K562 (cell line): ENCODE results near the gene MMP7. TPM values are rescaled to one million over a fixed set of nuclear protein-coding genes. Genes with fewer than 3 reads are reported as not detected.

Source experiments
- ATAC-seq: fragments of 200-7000 bp; cut with Tn5 transposase; 3 replicates; pipeline ENCODE4 v1.9.1; 2020; ENCODE audit warnings: moderate library complexity
- BruUV-seq: library from RNA; stranded (reverse); fragments of 400-500 nt; replicated peaks from 2 replicates; lab custom pipeline; 2021; lab: Mats Ljungman, UMichigan
- CTCF ChIA-PET: fragments of 300-600 bp; formaldehyde crosslinking; extraction: SDS; loops from one replicate; lab custom pipeline; 2021; ENCODE audit warnings: low intra/inter-chr PET ratio; lab: Yijun Ruan, JAX
- POLR2A ChIA-PET: fragments of 300-600, 350-650 bp; sonication (Branson Sonifier 250); formaldehyde crosslinking; extraction: SDS; loops from one replicate; lab custom pipeline; 2021; ENCODE audit warnings: antibody characterized with exemption, inconsistent platforms; lab: Yijun Ruan, JAX
- DNase-seq, 4 experiments: peaks; one replicate each; pipeline versions ENCODE4 v3.0.0 to v3.0.0-alpha.2; 2011 to 2018; ENCODE audit warnings: low spot score in 3 of 4, mixed read lengths in 3 of 4; ENCODE audit errors: extremely low read depth in 1 of 4
- FAIRE-seq: peaks from 2 replicates; lab custom pipeline; 2011; peaks lifted over from hg19 to GRCh38; lab: Jason Lieb, UNC
- H2AFZ ChIP-seq: 2 replicates; pipeline ENCODE4 v1.6.0; 2011; ENCODE audit warnings: low read depth, low read length, control low read depth, inconsistent platforms
- H3K27ac ChIP-seq: fragments of 200-600 bp; 3 replicates; pipeline ENCODE4 v1.8.0; 2011; ENCODE audit warnings: low read depth, mild to moderate bottlenecking, control low read depth, inconsistent platforms, low read length, moderate library complexity, mixed read lengths; ENCODE audit errors: extremely low read depth
- H3K27me3 ChIP-seq, 2 experiments: fragments of 300-600 bp in 1 of 2; 2 replicates in 1 of 2; 3 replicates in 1 of 2; pipeline versions ENCODE4 v1.6.0 to v1.8.0; 2011; ENCODE audit warnings: inconsistent platforms in 2 of 2, low read length in 2 of 2, mild to moderate bottlenecking in 1 of 2, mixed read lengths in 1 of 2, moderate library complexity in 1 of 2; ENCODE audit not compliant: control insufficient read depth in 2 of 2, insufficient read depth in 2 of 2
- H3K36me3 ChIP-seq: fragments of 300-600 bp; 3 replicates; pipeline ENCODE4 v1.8.0; 2011; ENCODE audit warnings: mild to moderate bottlenecking, low read length, inconsistent platforms; ENCODE audit not compliant: control insufficient read depth, insufficient read depth
- H3K4me1 ChIP-seq, 2 experiments: fragments of 200-600 bp in 1 of 2; replicated peaks in 1 of 2; 2 replicates in 1 of 2; 3 replicates in 1 of 2; pipeline versions ENCODE4 v1.5.1 to v1.8.0; 2011; ENCODE audit warnings: inconsistent platforms in 2 of 2, low read length in 2 of 2, mild to moderate bottlenecking in 1 of 2, mixed read lengths in 1 of 2, moderate library complexity in 1 of 2; ENCODE audit not compliant: control insufficient read depth in 2 of 2, insufficient read depth in 2 of 2
- H3K4me2 ChIP-seq: 2 replicates; pipeline ENCODE4 v1.6.1; 2011; ENCODE audit warnings: low read length, control low read depth, inconsistent platforms, mixed read lengths; ENCODE audit not compliant: insufficient read depth
- H3K4me3 ChIP-seq: fragments of 200-600 bp; sonication (generic), shearing (Covaris generic); 2 replicates; pipeline ENCODE4 v1.5.1; 2016; ENCODE audit warnings: control low read depth, inconsistent platforms
- H3K79me2 ChIP-seq: fragments of 200-600 bp; 3 replicates; pipeline ENCODE4 v1.8.0; 2011; ENCODE audit warnings: low read length, inconsistent platforms; ENCODE audit not compliant: control insufficient read depth, insufficient read depth
- H3K9ac ChIP-seq, 2 experiments: 2 replicates each; pipeline versions ENCODE4 v1.6.0 to v1.6.1; 2011; ENCODE audit warnings: low read depth in 2 of 2, low read length in 2 of 2, control low read depth in 1 of 2, inconsistent platforms in 1 of 2, mild to moderate bottlenecking in 1 of 2, mixed read lengths in 1 of 2; ENCODE audit not compliant: insufficient read depth in 1 of 2
- H3K9me1 ChIP-seq: one replicate; pipeline ENCODE4 v1.6.0; 2011; ENCODE audit warnings: inconsistent platforms, mild to moderate bottlenecking, low read length, moderate library complexity; ENCODE audit not compliant: control insufficient read depth, insufficient read depth
- H3K9me3 ChIP-seq: replicated peaks from 2 replicates; pipeline ENCODE4 v1.5.1; 2011; ENCODE audit warnings: low read depth, low read length, inconsistent platforms; ENCODE audit not compliant: control insufficient read depth, insufficient read depth
- H4K20me1 ChIP-seq: replicated peaks from 2 replicates; pipeline ENCODE4 v1.6.1; 2011; ENCODE audit warnings: low read length, inconsistent platforms, mixed read lengths; ENCODE audit not compliant: control insufficient read depth, insufficient read depth
- CLOCK ChIP-seq: fragments of 250-450 bp; sonication (Bioruptor Pico); IDR thresholded peaks from 2 replicates; pipeline ENCODE4 v1.4.0; 2020; ENCODE audit warnings: mild to moderate bottlenecking, moderate library complexity, borderline replicate concordance
- CXXC5 ChIP-seq: fragments of 250-450 bp; sonication (Bioruptor Pico); IDR thresholded peaks from 2 replicates; pipeline ENCODE4 v1.8.0; 2022; ENCODE audit warnings: inconsistent platforms, mild to moderate bottlenecking, moderate library complexity
- GTF2F1 ChIP-seq: IDR thresholded peaks from 2 replicates; pipeline ENCODE4 v1.6.1; 2011; ENCODE audit warnings: low read depth, low read length, improper control_type of control experiment
- HOMEZ ChIP-seq: fragments of 250-450 bp; sonication (Bioruptor Pico); IDR thresholded peaks from 2 replicates; pipeline ENCODE4 v1.4.0; 2020; ENCODE audit warnings: mild to moderate bottlenecking, moderate library complexity
- NR2C2 ChIP-seq, 2 experiments: fragments of 200-800 bp in 1 of 2; sonication (Bioruptor generic) in 1 of 2; sonication (generic) in 1 of 2; formaldehyde crosslinking in 1 of 2; IDR thresholded peaks; 2 replicates each; pipeline versions ENCODE4 v1.6.1 to v1.8.0; 2016 to 2022; ENCODE audit warnings: mild to moderate bottlenecking in 1 of 2, missing compliant biosample characterization in 1 of 2, missing genetic modification characterization in 1 of 2, missing genetic modification reagents in 1 of 2
- RFX5 ChIP-seq: IDR thresholded peaks from 2 replicates; pipeline ENCODE4 v1.6.1; 2011; ENCODE audit warnings: low read depth, mild to moderate bottlenecking, improper control_type of control experiment, low read length
- SREBF1 ChIP-seq: fragments of 150-350 bp; IDR thresholded peaks from 2 replicates; pipeline ENCODE4 v1.6.1; 2014; ENCODE audit warnings: antibody characterized with exemption, low read depth, low read length, borderline replicate concordance
- ZNF263 ChIP-seq: sonication (generic); formaldehyde crosslinking; IDR thresholded peaks from 2 replicates; pipeline ENCODE4 v1.8.0; 2022; ENCODE audit warnings: mild to moderate bottlenecking, missing genetic modification reagents, borderline replicate concordance
- ZNF395 ChIP-seq: fragments of 200-800 bp; sonication (Bioruptor generic); IDR thresholded peaks from 2 replicates; pipeline ENCODE4 v1.6.1; 2017; ENCODE audit warnings: missing genetic modification characterization, missing compliant biosample characterization
- ZNF77 ChIP-seq: fragments of 250-450 bp; sonication (Bioruptor Pico); IDR thresholded peaks from 2 replicates; pipeline ENCODE4 v1.5.0; 2020
- WGBS: fragments of 100-300 bp; shearing (Covaris generic); methylation state at CpG from one replicate; pipeline ENCODE4 v1.1.6; 2016; ENCODE audit warnings: low coverage, mixed read lengths; ENCODE audit not compliant: insufficient coverage; ENCODE audit errors: missing lambda C conversion rate; 5-methylcytosine and 5-hydroxymethylcytosine counted together
- in situ Hi-C: fragments of 300-500 bp; cut with MboI; formaldehyde crosslinking; loops from 4 replicates; pipeline ENCODE4 v1.15.0; 2018; ENCODE audit warnings: inconsistent platforms, mixed read lengths
- intact Hi-C: fragments of 100-400 bp; cut with micrococcal nuclease; formaldehyde crosslinking; loops from 2 replicates; pipeline ENCODE4 v1.14.2; 2022
- polyA plus RNA-seq, 8 experiments: library from polyadenylated mRNA; depleted of rRNA in 4 of 8; stranded (reverse) in 5 of 8; unstranded in 3 of 8; fragments of >200 nt; fragmentation: Nextera tagmentation in 2 of 8; fragmentation: Illumina TruSeq in 1 of 8; extraction: Ambion mirVana in 2 of 8; extraction: Trizol in 1 of 8; gene quantifications; 2 replicates each; pipeline versions ENCODE4 v1.2.1 to v1.2.3, GENCODE V29; 2011 to 2014; ENCODE audit warnings: inconsistent platforms in 1 of 8, missing spikeins in 1 of 8
- total RNA-seq, 7 experiments: library from RNA; depleted of rRNA in 6 of 7; stranded (reverse); fragments of >200 nt in 6 of 7; fragmentation: Illumina TruSeq in 2 of 7; extraction: Trizol in 2 of 7; gene quantifications; 2 replicates each; pipeline versions ENCODE4 v1.2.1 to v1.2.3, GENCODE V29; 2011 to 2021; ENCODE audit warnings: low replicate concordance in 1 of 7

MMP7 gene
- total and polyA plus RNA-seq, 9 of the 15 experiments (the other 6 are each of a cell fraction or from before 2014, with no cell fraction given) = 0.13 TPM; not detected in 8

GRCh38 chr11:102545701-102546100 is 15.2 kb upstream of the MMP7 start:
- no peak for ATAC-seq
- TF ChIP-seq ZNF395 (CRISPR knock-in tag) (no peak), CXXC5 (CRISPR knock-in tag) (no peak), GTF2F1 (no peak), SREBF1 (no peak), ZNF263 (no peak), ZNF77 (no peak), RFX5 (no peak), HOMEZ (CRISPR knock-in tag) (no peak), CLOCK (CRISPR knock-in tag) (no peak), NR2C2 (CRISPR knock-in tag; IDR thresholded peaks at IDR 0.05) (no peak), NR2C2 (tag; IDR thresholded peaks at IDR 0.05) (no peak)
- in situ Hi-C loops = no loop called here

More at GRCh38 chr11:102545701-102546100, 15.2 kb upstream of the MMP7 start:
- H4K20me1 ChIP-seq = no peaks in the 10 kb centered on the region
- H3K9ac ChIP-seq = no peak overlapping the region
- H3K36me3 ChIP-seq = no peaks in the 10 kb centered on the region
- BruUV-seq = no TSS peak
- intact Hi-C loops = no loop called here
- FAIRE-seq (no peak), DNase-seq (no peak)
- no peak overlapping the region for H3K27ac ChIP-seq
- H3K9me3 ChIP-seq = no peaks in the 10 kb centered on the region
- H3K79me2 ChIP-seq = no peaks in the 10 kb centered on the region
- 0% methylated on average over 4 of the region's 4 CpGs for WGBS
- ChIA-PET POLR2A (no interaction called here), CTCF (no interaction called here)
- H3K27me3 ChIP-seq = no peaks in the 10 kb centered on the region
- H3K4me1 ChIP-seq = no peaks in the 10 kb centered on the region
- no peak overlapping the region for H3K4me2 ChIP-seq
- no peak overlapping the region for H2AFZ ChIP-seq
- no peaks in the 10 kb centered on the region for H3K9me1 ChIP-seq
- H3K4me3 ChIP-seq = no peak overlapping the region
